Small intestine (tissue), 7 donors: ENCODE measurements around the gene SUPT3H. TPM values are rescaled to one million over a fixed set of nuclear protein-coding genes. Genes with fewer than 3 reads are reported as not detected.
"Not testable (repeated sequence)": the region's sequence is repeated elsewhere in the genome, so short reads cannot be mapped to it uniquely, and the experiment has no call there.

Experiments
- DNase-seq, 2 donors: peaks; one replicate each; pipeline versions ENCODE4 v3.0.0 to v3.0.0-alpha.2; 2013
- FAIRE-seq: peaks from 2 replicates; lab custom pipeline; 2012; peaks lifted over from hg19 to GRCh38; lab: Jason Lieb, UNC
- H3K27ac ChIP-seq, 3 donors: one replicate each; pipeline ENCODE4 v1.5.1; 2013; ENCODE audit warnings: low read length in 2 of 3, mild to moderate bottlenecking in 2 of 3, control low read depth in 1 of 3, inconsistent platforms in 1 of 3, low read depth in 1 of 3, moderate library complexity in 1 of 3
- H3K27me3 ChIP-seq, 3 donors: one replicate each; pipeline ENCODE4 v1.6.1; 2013; ENCODE audit warnings: low read length in 3 of 3, inconsistent platforms in 1 of 3; ENCODE audit not compliant: control insufficient read depth in 3 of 3, insufficient read depth in 3 of 3
- H3K36me3 ChIP-seq, 3 donors: one replicate each; pipeline ENCODE4 v1.6.1; 2013; ENCODE audit warnings: low read length in 3 of 3, inconsistent platforms in 1 of 3, low read depth in 1 of 3, mild to moderate bottlenecking in 1 of 3, moderate library complexity in 1 of 3; ENCODE audit not compliant: control insufficient read depth in 3 of 3, insufficient read depth in 2 of 3
- H3K4me1 ChIP-seq, 3 donors: one replicate each; pipeline ENCODE4 v1.6.1; 2013; ENCODE audit warnings: low read length in 2 of 3, inconsistent platforms in 1 of 3, low read depth in 1 of 3, mild to moderate bottlenecking in 1 of 3, moderate library complexity in 1 of 3; ENCODE audit not compliant: control insufficient read depth in 3 of 3, insufficient read depth in 2 of 3
- H3K4me3 ChIP-seq, 3 donors: one replicate each; pipeline ENCODE4 v1.5.1; 2013; ENCODE audit warnings: low read length in 3 of 3, control low read depth in 1 of 3, inconsistent platforms in 1 of 3, low read depth in 1 of 3, mild to moderate bottlenecking in 1 of 3, moderate library complexity in 1 of 3
- H3K9me3 ChIP-seq, 2 donors: one replicate each; pipeline ENCODE4 v1.6.1; 2013; ENCODE audit warnings: low read depth in 1 of 2, low read length in 1 of 2; ENCODE audit not compliant: control insufficient read depth in 2 of 2, insufficient read depth in 1 of 2
- WGBS, 3 donors: extraction: QIAGEN DNeasy Blood & Tissue Kit; methylation state at CpG; one replicate each; pipeline ENCODE4 v1.1.7; 2013; 5-methylcytosine and 5-hydroxymethylcytosine counted together
- polyA plus RNA-seq, 4 donors: library from polyadenylated mRNA; stranded (reverse) in 3 of 4; unstranded in 1 of 4; fragments of 200-250 nt in 3 of 4; fragments of 120-200 nt in 1 of 4; gene quantifications; one replicate each; pipeline versions ENCODE4 v1.2.1 to v1.2.3, GENCODE V29; 2013
- donor health status: healthy with polysubstance abuse.
- donor health status: control.
- donor health status: control.
- donor health status: Bipolar disorder and iron deficiency.
- donor health status: healthy.

The SUPT3H gene
- polyA plus RNA-seq, 4 donors, result 2.0 to 13.8 (median 7.0) TPM

GRCh38 chr6:45185403-45186251 lies 192.1 kb downstream of the SUPT3H start:
- Histone ChIP-seq H3K4me3 (no peak overlapping the region), H3K27ac (no peak overlapping the region), H3K27me3 (no peaks in the 10 kb centered on the region), H3K36me3 (no peaks in the 10 kb centered on the region), H3K9me3 (no peaks in the 10 kb centered on the region), H3K4me1 (no peaks in the 10 kb centered on the region)
- DNase-seq (no peak), FAIRE-seq (no peak)
- WGBS, 3 donors, result 92 to 94% (median 92%) methylated on average over 2 of the region's 2 CpGs

- Histone ChIP-seq H3K27me3 (no peaks in the 10 kb centered on the region), H3K9me3 (no peaks in the 10 kb centered on the region), H3K36me3 (no peaks in the 10 kb centered on the region), H3K4me3 (no peak overlapping the region), H3K4me1 (no peaks in the 10 kb centered on the region), H3K27ac (no peak overlapping the region)
- DNase-seq, result no peak
- FAIRE-seq, result no peak
- 96% methylated on average over 4 of the region's 4 CpGs for whole genome bisulfite sequencing, 3 donors
Observed at GRCh38 chr6:45184937-45185336, 192.8 kb downstream of the SUPT3H start.

GRCh38 chr6:45184040-45184439 lies 193.7 kb downstream of the SUPT3H start:
- DNase-seq (no peak), FAIRE-seq (no peak)
- H3K4me3 ChIP-seq, result no peak overlapping the region
- no peak overlapping the region for H3K27ac ChIP-seq
- no peaks in the 10 kb centered on the region for H3K27me3 ChIP-seq
- WGBS, 3 donors, result 89 to 93% (median 89%) methylated on average over 4 of the region's 4 CpGs
- no peaks in the 10 kb centered on the region for H3K9me3 ChIP-seq
- no peaks in the 10 kb centered on the region for H3K36me3 ChIP-seq
- no peaks in the 10 kb centered on the region for H3K4me1 ChIP-seq

GRCh38 chr6:45176373-45176772 lies 201.4 kb downstream of the SUPT3H start:
- FAIRE-seq, H3K27me3 ChIP-seq: not testable (repeated sequence)
- 72 to 75% (median 73%) methylated on average over 6 of the region's 9 CpGs for whole genome bisulfite sequencing, 3 donors

GRCh38 chr6:45175272-45175671 lies 202.5 kb downstream of the SUPT3H start:
- no peak overlapping the region for H3K4me3 ChIP-seq
- H3K4me1 ChIP-seq, result no peaks in the 10 kb centered on the region
- no peak for FAIRE-seq
- H3K9me3 ChIP-seq, result no peaks in the 10 kb centered on the region
- no peak overlapping the region for H3K27ac ChIP-seq
- WGBS, 3 donors, result 76 to 80% (median 80%) methylated on average over 7 of the region's 7 CpGs
- H3K27me3 ChIP-seq, result no peaks in the 10 kb centered on the region
- no peaks in the 10 kb centered on the region for H3K36me3 ChIP-seq
- DNase-seq, result no peak

More at GRCh38 chr6:45176373-45176772, 201.4 kb downstream of the SUPT3H start:
- not testable (repeated sequence) for H3K4me3 ChIP-seq, DNase-seq, H3K9me3 ChIP-seq, H3K36me3 ChIP-seq, H3K27ac ChIP-seq, H3K4me1 ChIP-seq

GRCh38 chr6:45174045-45174444 lies 203.7 kb downstream of the SUPT3H start:
- no peaks in the 10 kb centered on the region for H3K27me3 ChIP-seq
- no peaks in the 10 kb centered on the region for H3K4me1 ChIP-seq
- H3K36me3 ChIP-seq, result no peaks in the 10 kb centered on the region
- H3K4me3 ChIP-seq, result no peak overlapping the region
- H3K27ac ChIP-seq, result no peak overlapping the region
- no peaks in the 10 kb centered on the region for H3K9me3 ChIP-seq
- no peak for DNase-seq
- FAIRE-seq, result no peak
- 59 to 87% (median 65%) methylated on average over 3 of the region's 3 CpGs for WGBS, 3 donors

GRCh38 chr6:45171380-45171779 lies 206.4 kb downstream of the SUPT3H start:
- WGBS, 3 donors, result 8 to 31% (median 15%) methylated on average over 1 of the region's 1 CpG
- Histone ChIP-seq H3K4me3 (no peak overlapping the region), H3K27me3 (no peaks in the 10 kb centered on the region), H3K36me3 (no peaks in the 10 kb centered on the region), H3K9me3 (no peaks in the 10 kb centered on the region), H3K4me1 (no peaks in the 10 kb centered on the region), H3K27ac (no peak overlapping the region)
- FAIRE-seq (no peak), DNase-seq (no peak)

- Histone ChIP-seq H3K9me3 (no peaks in the 10 kb centered on the region), H3K27me3 (no peaks in the 10 kb centered on the region), H3K27ac (no peak overlapping the region), H3K4me3 (no peak overlapping the region), H3K4me1 (no peaks in the 10 kb centered on the region), H3K36me3 (no peaks in the 10 kb centered on the region)
- DNase-seq, result no peak
- FAIRE-seq, result no peak
- WGBS, 3 donors, result 84 to 96% (median 96%) methylated on average over 2 of the region's 2 CpGs
Observed at GRCh38 chr6:45170309-45170708, 207.4 kb downstream of the SUPT3H start.
